EH (cell line): ENCODE data around the gene ABLIM2.
A peak's percentile ranks its signal among the peaks of the same experiment; 100 is the strongest.

Experiments
- DNase-seq: peaks from one replicate; pipeline ENCODE4 v3.0.0-alpha.2; 2015; ENCODE audit warnings: low read depth

Gene ABLIM2

GRCh38 chr4:8119877-8120276 is 38.7 kb downstream of the ABLIM2 start:
- no peak for DNase-seq

- DNase-seq, result no peak
Observed at GRCh38 chr4:8118531-8118930, 40.1 kb downstream of the ABLIM2 start.

- DNase-seq, result no peak
Observed at GRCh38 chr4:8118035-8118434, 40.6 kb downstream of the ABLIM2 start.

- DNase-seq, result peak; percentile 48
Observed at GRCh38 chr4:8117278-8117682, 41.3 kb downstream of the ABLIM2 start.

GRCh38 chr4:8115916-8116315 is 42.7 kb downstream of the ABLIM2 start:
- no peak for DNase-seq

- DNase-seq, result no peak
Observed at GRCh38 chr4:8115203-8115520, 43.5 kb downstream of the ABLIM2 start.

GRCh38 chr4:8114456-8115202 is 44.0 kb downstream of the ABLIM2 start:
- DNase-seq, result no peak

- no peak for DNase-seq
Observed at GRCh38 chr4:8113611-8114377, 44.8 kb downstream of the ABLIM2 start.

GRCh38 chr4:8112672-8113071 is 45.9 kb downstream of the ABLIM2 start:
- no peak for DNase-seq

GRCh38 chr4:8112036-8112576 is 46.5 kb downstream of the ABLIM2 start:
- no peak for DNase-seq

GRCh38 chr4:8110071-8110986 is 48.3 kb downstream of the ABLIM2 start:
- DNase-seq, result peak; percentile 7

- DNase-seq, result no peak
Observed at GRCh38 chr4:8109406-8110065, 49.1 kb downstream of the ABLIM2 start.

GRCh38 chr4:8108991-8109390 is 49.6 kb downstream of the ABLIM2 start:
- no peak for DNase-seq

GRCh38 chr4:8108261-8108660 is 50.4 kb downstream of the ABLIM2 start:
- DNase-seq, result no peak

GRCh38 chr4:8107146-8107657 is 51.4 kb downstream of the ABLIM2 start:
- no peak for DNase-seq

- DNase-seq, result no peak
Observed at GRCh38 chr4:8106451-8107025, 52.1 kb downstream of the ABLIM2 start.

- DNase-seq, result no peak
Observed at GRCh38 chr4:8105306-8106100, 53.1 kb downstream of the ABLIM2 start.

GRCh38 chr4:8104491-8105305 is 53.9 kb downstream of the ABLIM2 start:
- no peak for DNase-seq
